ENCODE data around the gene PDCD5.

DNA sequence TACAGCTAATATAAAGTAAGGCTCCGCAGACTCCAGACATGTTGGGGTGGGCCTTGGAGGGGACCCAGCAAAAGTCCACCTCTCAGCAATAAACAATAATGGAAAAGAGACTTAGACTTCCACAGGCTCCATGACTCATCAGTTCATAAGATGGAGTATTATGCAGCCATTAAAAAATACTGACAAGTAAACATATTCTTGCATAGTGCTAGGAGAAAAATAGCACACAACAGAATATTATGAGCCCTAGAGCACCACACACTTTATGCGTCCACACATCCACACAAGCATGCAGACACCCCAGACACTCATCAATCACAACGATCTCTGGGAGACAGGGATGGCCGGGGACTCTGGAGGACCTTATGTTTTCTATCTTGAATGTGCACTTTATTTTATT, 46.0 kb downstream of the PDCD5 start:
- TF ChIP-seq, protein P1, sequence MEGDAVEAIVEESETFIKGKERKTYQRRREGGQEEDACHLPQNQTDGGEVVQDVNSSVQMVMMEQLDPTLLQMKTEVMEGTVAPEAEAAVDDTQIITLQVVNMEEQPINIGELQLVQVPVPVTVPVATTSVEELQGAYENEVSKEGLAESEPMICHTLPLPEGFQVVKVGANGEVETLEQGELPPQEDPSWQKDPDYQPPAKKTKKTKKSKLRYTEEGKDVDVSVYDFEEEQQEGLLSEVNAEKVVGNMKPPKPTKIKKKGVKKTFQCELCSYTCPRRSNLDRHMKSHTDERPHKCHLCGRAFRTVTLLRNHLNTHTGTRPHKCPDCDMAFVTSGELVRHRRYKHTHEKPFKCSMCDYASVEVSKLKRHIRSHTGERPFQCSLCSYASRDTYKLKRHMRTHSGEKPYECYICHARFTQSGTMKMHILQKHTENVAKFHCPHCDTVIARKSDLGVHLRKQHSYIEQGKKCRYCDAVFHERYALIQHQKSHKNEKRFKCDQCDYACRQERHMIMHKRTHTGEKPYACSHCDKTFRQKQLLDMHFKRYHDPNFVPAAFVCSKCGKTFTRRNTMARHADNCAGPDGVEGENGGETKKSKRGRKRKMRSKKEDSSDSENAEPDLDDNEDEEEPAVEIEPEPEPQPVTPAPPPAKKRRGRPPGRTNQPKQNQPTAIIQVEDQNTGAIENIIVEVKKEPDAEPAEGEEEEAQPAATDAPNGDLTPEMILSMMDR (conservative IDR thresholded peaks at IDR 0.05) = no peak
- TF ChIP-seq EZH2 (IDR thresholded peaks at IDR 0.05; ENCODE audit: low read depth) = no peak

Data from PC-9 (cell line).